Astrocyte of the cerebellum (primary cell): ENCODE measurements around the gene GFAP.

Experiments used
- DNase-seq: peaks from one replicate; pipeline ENCODE4 v3.0.0-alpha.2; 2011; ENCODE audit warnings: low read depth
- H3K4me3 ChIP-seq: 2 replicates; pipeline ENCODE4 v1.5.1; 2011; ENCODE audit warnings: mild to moderate bottlenecking, low read depth, low read length, moderate library complexity
- in situ Hi-C: cut with HindIII; loops from 2 replicates; pipeline ENCODE4 v1.10.0; 2017; ENCODE audit warnings: low sequenced_read_pairs
- TF ChIP-seq, protein P1 (sequence below): IDR thresholded peaks from 2 replicates; pipeline ENCODE4 v1.5.1; 2012; ENCODE audit warnings: low read length, low read depth, moderate library complexity, mild to moderate bottlenecking; ENCODE audit errors: missing control alignments

GFAP gene

DNA sequence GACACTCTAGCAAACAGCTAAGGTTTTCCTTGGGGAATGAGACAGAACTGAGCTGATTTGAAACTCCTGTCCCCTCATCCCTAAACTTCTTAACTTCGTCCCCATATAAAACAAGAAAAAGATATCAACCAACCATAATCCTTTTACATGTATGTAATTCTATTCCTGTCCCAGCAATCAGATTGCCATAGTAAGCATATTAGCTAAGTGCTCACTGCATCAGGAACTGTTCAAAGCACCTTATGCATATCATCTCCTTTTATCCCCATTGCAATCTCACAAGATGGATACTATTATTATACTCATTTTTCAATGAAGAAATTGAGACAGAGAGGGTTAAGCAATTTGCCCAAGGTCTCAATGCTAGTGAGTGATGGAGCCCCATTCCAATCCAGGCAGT, 25.5 kb upstream of the GFAP start:
- TF ChIP-seq, protein P1, sequence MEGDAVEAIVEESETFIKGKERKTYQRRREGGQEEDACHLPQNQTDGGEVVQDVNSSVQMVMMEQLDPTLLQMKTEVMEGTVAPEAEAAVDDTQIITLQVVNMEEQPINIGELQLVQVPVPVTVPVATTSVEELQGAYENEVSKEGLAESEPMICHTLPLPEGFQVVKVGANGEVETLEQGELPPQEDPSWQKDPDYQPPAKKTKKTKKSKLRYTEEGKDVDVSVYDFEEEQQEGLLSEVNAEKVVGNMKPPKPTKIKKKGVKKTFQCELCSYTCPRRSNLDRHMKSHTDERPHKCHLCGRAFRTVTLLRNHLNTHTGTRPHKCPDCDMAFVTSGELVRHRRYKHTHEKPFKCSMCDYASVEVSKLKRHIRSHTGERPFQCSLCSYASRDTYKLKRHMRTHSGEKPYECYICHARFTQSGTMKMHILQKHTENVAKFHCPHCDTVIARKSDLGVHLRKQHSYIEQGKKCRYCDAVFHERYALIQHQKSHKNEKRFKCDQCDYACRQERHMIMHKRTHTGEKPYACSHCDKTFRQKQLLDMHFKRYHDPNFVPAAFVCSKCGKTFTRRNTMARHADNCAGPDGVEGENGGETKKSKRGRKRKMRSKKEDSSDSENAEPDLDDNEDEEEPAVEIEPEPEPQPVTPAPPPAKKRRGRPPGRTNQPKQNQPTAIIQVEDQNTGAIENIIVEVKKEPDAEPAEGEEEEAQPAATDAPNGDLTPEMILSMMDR, result no peak
- in situ Hi-C loops, result no loop called here
- no peak for DNase-seq
- peak overlapping the region; percentile 7 for H3K4me3 ChIP-seq

DNA sequence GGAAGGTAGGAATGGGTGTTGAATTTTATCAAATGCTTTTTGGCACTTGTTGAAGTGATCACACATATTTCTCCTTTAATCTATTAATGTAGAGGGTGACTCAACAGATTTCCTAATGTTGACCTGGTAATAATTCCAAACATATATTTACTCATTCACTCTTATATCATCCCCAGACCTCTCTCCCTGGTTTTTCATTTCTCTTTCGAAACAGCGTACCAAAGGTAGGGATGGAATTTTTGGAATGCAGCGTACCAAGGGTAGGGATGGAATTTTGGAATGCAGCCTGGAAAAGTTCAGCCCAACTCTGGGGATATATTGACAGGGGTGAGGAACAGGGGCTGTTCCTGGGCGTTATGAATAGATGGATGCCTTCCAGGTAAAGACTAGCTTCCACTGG, 25.0 kb upstream of the GFAP start:
- peak overlapping the region; percentile 7 for H3K4me3 ChIP-seq
- TF ChIP-seq, protein P1, result no peak
- DNase-seq, result peak; percentile 43
- in situ Hi-C loops, result no loop called here

DNA sequence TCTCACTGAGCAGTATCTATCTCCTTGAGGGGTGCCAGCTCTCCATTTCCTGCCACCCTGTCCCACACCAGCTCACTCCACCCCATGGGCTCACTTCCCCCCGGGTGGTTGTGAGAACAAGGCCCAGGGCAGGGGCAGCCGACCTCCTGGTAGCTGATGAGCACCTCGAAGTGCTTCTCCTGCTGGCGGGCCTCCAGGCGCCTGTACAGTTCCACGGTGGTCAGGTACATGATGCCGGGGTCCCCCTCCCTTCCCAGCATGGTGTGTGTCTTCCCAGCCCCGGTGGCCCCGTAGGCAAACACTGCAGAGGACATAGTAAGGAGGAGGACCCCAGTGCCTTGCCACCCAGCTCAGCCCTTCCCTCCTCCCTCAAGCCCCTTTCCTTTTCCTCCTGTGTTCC, 19.8 kb upstream of the GFAP start:
- no peak overlapping the region for H3K4me3 ChIP-seq
- in situ Hi-C loops, result no loop called here
- TF ChIP-seq, protein P1, result no peak
- no peak for DNase-seq

DNA sequence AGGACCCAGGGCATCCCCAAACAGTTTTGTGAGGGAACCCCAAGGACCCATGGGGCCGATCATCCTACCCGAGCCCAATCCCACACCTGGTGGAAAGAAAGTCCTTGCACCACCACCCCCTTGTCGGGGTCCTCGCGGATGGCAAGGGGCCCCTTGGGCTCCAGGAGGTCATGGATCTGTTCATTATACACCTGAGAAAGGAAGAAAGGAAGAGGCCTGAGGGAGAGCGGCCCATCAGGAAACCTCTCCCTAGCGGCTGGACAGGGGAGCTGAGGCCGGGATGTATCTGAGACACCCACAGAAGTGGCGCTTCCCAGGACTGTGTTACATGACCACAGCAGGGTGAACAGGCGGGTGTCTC, 19.4 kb upstream of the GFAP start:
- in situ Hi-C loops, result no loop called here
- DNase-seq, result no peak
- H3K4me3 ChIP-seq, result no peak overlapping the region
- TF ChIP-seq, protein P1, result no peak

DNA sequence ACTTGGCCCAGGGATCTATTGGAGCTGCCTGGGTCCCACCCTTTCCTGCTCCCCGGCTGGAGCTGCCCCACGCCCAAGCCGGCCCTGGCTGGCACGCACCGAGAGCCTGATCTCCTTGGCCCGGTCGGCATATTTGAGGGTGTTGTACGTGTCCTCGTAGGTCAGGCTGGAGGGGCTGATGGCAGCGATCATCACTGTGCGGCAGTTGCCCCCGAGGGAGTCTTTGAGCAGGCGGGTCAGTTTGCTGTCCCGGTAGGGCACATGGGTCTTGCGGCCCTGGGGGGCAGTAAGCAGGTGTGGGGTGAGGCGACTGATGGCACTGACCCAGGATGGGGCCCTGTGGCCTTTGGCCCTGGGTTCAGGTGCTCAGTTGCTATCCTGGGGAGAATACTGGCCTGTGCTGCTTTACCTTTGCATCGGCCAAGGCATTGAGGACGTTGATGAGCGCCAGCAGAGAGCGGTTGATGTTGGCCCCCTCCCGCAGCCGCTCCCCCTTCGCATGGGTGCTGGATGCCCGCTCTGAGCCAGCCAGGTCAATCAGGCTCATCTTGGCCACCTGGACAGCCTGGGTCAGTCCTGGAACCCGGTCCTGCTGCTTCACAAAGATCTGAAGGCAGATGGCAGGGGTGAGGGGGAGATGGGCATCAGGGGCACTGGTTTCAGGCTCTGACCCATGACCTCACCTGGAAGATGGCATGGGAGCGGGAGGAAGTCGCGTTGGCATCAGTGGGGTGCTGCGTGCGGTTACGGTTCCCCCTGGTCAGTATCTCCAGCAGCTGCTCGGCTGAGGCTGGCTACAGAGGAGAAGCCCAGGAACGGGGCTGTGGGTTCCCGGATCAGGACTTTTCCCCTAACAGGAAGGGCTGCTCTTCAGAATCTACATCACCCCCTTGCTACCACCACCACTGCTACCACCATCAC, 18.8 kb upstream of the GFAP start:
- no peak overlapping the region for H3K4me3 ChIP-seq
- in situ Hi-C loops, result no loop called here

DNA sequence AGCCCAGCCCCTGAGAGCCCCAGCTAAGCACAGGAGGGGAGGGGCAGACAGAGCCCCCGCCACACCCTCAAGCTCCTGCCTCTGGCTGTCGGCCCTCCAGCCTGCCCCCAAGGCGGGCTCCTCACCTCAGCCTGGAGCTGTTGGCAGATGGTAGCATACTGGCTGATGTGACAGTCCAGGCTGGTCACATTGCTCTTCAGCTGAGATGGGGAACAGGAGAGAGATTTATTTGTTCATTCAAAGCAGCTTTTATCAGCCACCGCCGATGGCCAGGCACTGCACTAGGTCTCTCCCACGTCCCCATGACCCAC, 17.4 kb upstream of the GFAP start:
- H3K4me3 ChIP-seq, result no peak overlapping the region
- no peak for DNase-seq
- TF ChIP-seq, protein P1, result no peak
- in situ Hi-C loops, result no loop called here

More for the DNA sequence above, 18.8 kb upstream of the GFAP start:
- TF ChIP-seq, protein P1, result no peak
- DNase-seq, result no peak
